Stimulated activated CD8-positive, alpha-beta memory T cell treated with anti-CD3 and anti-CD28 coated beads, Interleukin-7, amount 100 ng/mL, for 1 hour (primary cell): ENCODE measurements around the gene SH3BP5.
A peak's percentile ranks its signal among the peaks of the same experiment; 100 is the strongest.
"Not testable (repeated sequence)": the region's sequence is repeated elsewhere in the genome, so short reads cannot be mapped to it uniquely, and the experiment has no call there.

Source experiments
- DNase-seq, 2 donors: peaks; one replicate each; pipeline ENCODE4 v3.0.0-alpha.2; 2020; ENCODE audit warnings: low read depth in 2 of 2

Gene SH3BP5

DNA sequence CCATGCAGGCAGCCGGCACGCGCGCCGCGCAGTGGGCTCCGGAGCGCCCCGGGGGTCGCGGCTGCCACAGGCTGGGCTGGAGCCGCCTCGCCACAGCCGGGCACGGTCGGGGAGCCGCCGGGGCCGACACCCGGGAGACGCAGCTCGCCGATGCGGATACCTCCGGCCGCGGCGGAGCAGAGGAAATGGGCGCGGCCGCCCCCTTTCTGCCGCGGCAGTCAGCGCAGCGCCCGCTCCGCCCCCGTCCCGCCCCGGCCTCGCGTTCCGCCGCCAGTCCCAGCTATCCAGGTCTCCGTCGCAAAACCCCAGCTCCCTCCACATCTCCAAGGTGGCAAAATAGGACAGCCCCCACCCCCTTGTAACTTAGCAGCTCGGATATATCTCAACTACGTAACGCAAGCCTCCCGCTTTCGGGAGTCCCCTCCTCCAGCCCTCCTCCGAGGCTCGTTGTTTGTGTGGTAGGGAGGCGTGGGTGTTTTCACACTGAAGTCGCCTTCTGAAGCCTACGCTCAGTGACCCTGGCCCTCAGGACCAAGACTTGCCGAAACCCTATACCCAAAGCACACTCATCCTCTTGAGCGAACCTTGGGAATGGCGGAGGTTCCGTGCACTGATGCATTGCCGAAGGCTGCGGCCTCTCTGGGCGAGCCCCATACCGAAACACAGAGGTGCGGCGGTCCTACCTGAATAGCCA, at the start of gene SH3BP5:
Gene SH3BP5 (minus strand): TSS at position 182 of the 694 bp plus-strand sequence. CDS start 178 bp downstream, at position 4.
- peak; percentile 33 to 53 for DNase-seq

GRCh38 chr3:15380980-15381890, 48.8 kb upstream of the SH3BP5 start:
- no peak for DNase-seq

DNA sequence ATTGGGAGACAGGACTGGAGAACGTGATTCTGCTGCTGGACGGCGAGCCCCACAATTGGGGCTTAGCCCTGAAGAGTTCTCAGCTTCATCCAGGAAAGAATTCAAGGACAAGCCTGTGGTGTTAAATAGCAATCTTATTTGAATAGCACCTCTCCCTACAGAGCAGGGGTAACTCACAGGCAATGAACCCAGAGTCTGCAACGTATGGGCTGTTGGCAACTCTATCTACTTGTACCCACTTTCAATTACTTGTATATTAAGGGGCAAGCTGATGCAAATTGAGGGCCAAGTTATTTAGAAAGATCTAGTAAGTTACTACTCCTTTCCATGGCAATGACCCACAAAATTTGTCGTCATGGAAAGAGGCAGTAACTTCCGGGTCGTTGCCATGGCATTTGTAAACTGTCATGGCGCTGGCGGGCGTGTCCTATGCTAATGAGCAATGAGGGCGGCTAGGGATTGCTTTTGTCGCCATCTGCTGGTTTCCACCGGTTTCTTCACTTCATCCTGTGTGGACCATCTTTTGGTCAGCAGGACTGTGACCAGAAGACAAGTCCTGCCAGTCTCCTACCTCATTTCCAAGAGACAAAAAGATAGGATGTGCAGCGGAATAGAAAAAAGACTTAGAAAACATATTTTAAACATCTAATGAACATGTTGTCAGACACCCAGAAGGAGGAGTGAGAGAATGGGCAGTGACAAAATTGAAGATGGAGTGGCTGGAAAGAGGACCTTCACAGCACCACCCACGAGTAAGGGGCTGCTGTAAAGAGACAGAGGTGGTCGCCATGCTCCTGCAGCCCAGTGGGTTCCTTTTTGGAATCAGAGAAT, 45.8 kb upstream of the SH3BP5 start:
- DNase-seq = peak; percentile 93

DNA sequence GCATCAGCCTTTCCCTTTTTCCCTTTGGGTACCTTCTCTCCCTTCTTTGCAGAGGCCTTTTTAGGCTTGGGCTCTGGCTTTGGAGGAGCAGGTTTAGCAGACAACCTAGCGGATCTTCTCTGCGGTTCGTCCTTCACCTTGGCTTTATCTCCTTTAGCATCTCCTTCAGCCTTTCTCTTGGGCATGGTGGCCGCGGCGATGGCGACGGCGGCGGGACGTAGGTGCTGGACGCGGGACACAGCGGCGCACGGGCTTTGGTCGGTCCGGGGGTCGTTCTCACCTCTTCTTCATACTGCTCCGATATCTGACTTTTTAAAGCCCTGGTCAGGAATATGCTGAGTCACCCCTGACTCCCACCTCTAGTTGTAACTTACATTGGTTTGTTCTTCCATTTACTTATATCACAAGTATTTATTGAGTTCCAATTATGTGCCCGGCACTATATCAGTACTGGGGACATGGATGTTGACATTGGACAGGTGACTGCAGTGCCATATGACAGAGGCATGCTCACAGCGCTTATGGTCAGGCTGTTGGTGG, 43.1 kb upstream of the SH3BP5 start:
- no peak for DNase-seq

GRCh38 chr3:15372918-15373317, 40.5 kb upstream of the SH3BP5 start:
- no peak for DNase-seq

- DNase-seq = no peak
Observed at GRCh38 chr3:15368561-15369135, 36.3 kb upstream of the SH3BP5 start.

DNA sequence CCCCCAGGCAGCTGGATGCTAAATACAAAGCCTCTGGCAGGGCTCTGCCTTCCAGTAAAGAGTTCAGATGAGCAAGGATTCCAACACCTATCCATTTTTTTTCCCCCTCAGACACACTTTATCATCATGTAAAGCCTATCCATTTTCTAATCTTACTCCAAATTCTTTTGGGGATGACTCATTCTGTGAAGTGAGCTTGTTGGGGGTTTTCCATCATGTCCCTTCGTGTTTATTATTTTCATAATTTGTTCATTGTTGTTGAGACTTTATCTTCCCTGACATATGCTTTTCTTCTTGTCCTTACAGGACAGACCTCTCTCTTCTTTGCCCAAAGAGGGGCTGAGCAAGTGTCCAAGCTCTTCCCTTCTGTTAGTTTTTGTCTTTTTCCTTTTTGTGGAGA, 34.7 kb upstream of the SH3BP5 start:
- DNase-seq = no peak

GRCh38 chr3:15364078-15364477, 31.7 kb upstream of the SH3BP5 start:
- DNase-seq = not testable (repeated sequence)

DNA sequence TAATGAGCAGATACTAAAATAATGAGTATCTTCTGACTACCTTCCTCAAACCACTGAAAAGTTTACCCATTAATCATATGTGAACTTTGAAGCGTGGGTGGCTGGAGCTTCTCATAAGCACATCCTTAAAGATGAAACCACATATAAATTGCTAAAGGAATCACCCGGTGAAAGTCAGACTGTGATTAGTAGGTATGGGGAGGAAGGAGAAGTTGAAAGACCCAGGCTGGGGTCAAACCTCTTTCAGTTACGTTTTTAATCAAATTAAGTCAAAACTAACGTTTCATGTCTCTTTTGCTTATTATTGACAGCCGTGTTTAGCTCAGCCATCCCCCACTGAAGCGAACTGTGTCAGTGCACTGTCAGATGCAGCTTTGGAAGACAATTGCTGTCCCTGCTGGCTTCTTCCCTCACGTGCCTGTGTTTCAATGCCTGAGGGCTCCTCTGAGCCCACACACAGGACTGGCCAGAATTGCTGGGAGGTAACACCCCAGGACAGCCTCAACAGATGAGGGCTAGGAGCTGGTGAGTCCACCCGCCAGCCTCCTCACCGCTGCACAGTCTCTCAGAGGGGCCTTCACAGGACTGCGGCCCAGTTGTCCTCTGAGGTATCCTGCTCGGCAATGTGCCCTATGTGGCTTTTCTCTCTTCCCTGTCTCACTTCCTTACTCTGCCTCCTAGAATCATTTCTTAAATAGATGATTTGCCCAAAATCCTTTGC, 29.3 kb upstream of the SH3BP5 start:
- DNase-seq = no peak

- DNase-seq = no peak
Observed at GRCh38 chr3:15360788-15361493, 28.6 kb upstream of the SH3BP5 start.

DNA sequence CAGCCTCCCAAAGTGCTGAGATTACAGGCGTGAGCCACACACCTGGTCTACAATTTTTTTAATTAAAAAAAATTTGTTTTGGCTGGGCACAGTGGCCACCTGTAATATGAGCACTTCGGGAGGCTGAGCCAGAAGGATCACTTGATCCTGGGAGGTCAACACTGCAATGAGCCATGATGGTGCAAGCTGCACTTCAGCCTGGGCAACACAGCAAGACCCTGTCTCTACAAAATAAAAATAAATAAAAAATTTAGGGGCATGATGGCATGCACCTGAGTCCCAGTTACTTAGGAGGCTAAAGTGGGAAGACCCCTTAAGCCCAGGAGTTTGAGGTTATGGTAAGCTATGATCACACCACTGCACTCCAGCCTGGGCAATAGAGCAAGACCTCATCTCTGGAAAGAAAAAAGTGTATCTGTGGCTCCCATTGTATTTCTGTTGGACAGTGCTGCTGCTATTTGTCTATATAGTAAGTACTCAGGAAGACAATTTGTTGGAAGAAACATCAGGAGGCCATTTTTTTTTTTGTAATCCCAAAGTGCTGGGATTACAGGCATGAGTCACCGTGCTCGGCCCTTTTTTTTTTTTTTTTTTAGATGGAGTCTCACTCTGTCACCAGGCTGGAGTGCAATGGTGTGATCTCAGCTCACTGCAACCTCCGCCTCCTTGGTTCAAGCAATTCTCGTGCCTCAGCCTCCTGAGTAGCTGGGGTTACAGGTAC, 27.5 kb upstream of the SH3BP5 start:
- DNase-seq = no peak

DNA sequence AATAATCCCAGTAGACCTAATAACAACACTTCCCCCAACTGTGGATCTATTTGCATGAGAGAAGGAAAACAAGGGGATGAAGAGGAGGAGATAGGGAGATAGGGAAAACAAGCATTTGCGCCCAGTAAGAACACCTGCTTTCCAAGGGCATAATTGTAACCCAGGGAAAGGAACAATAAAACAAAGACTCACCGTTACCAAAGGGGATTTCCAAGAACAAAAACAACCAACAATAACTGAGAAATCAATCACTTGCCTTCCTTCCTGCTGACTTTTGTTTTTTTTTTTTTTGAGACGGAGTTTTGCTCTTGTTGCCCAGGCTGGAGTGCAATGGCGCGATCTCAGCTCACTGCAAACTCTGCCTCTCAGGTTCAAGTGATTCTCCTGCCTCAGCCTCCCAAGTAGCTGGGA, 24.3 kb upstream of the SH3BP5 start:
- DNase-seq = not testable (repeated sequence)

- DNase-seq = no peak
Observed at GRCh38 chr3:15356176-15356575, 23.8 kb upstream of the SH3BP5 start.

- DNase-seq = no peak
Observed at GRCh38 chr3:15355086-15355485, 22.7 kb upstream of the SH3BP5 start.

DNA sequence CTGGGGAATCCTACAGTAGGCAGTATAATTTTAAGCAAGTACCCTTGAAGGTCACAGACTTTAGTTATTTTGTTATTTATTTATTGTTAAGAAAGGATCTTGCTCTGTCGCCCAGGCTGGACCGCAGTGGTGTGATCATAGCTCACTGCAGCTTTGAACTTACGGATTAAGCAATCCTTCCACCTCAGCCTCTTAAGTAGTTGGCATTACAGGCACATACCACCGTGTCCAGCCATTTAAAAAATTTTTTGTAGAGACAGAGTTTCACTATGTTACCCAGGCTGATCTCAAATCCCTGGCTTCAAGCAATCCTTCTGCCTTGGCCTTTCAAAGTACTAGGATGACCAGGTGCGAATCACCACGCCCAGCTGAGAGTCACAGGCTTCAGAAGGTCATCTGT, 22.1 kb upstream of the SH3BP5 start:
- DNase-seq = no peak

DNA sequence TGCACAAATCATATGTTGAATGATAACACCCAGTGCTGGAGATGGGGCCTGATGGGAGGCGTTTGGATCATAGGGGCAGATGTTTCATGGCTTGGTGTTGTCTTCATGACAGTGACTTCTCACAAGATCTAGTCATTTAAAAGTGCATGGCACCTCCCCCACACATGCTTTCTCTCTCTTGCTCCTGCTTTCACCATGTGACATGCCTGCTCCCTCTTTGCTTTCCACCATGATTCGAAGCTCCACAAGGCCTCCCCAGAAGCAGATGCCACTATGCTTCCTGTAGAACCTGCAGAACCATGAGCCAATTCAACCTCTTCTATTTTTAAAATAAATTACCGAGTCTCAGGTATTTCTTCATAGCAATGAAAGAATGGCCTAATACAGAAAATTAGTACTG, 17.8 kb upstream of the SH3BP5 start:
- DNase-seq = no peak

DNA sequence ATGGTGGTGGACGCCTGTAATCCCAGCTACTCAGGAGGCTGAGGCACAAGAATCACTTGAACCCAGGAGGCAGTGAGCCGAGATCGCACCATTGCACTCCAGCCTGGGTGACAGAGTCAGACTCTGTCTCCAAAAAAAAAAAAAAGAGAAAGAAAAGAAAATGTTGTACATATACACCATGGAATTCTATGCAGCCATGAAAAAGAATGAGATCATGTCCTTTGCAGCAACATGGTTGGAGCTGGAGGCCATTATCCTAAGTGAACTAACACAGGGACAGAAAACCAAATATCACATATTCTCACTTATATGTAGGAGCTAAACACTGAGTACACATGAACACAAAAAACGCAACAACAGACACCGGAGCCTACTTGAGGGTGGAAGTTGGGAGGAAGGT, 17.1 kb upstream of the SH3BP5 start:
- not testable (repeated sequence) for DNase-seq

- no peak for DNase-seq
Observed at GRCh38 chr3:15348246-15348645, 15.9 kb upstream of the SH3BP5 start.

DNA sequence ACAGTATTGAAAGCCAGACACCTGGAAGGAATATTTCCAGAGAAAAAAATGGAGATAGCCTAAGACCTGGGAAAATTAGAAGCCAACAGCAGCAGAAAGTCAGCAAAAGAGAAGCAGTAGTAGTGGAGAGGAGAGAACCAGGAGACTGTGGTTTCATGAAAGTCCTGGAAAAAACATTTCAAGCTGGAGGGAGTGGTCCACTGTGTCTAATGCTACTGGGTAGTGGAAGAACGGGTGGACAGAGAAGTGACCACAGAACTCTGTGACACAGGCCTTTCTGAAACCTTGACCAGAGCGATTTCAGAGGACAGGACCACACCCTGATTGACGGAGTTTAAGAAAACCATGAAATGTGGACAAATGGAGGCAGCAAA, 15.3 kb upstream of the SH3BP5 start:
- no peak for DNase-seq
